ENCODE measurements around the gene GRN. TPM values are rescaled to one million over a fixed set of nuclear protein-coding genes. Genes with fewer than 3 reads are reported as not detected.
"Not testable (repeated sequence)": the region's sequence is repeated elsewhere in the genome, so short reads cannot be mapped to it uniquely, and the experiment has no call there.

GRN gene
- total RNA-seq, 2 experiments from 2014 or later, result 59.7 to 62.4 TPM

DNA sequence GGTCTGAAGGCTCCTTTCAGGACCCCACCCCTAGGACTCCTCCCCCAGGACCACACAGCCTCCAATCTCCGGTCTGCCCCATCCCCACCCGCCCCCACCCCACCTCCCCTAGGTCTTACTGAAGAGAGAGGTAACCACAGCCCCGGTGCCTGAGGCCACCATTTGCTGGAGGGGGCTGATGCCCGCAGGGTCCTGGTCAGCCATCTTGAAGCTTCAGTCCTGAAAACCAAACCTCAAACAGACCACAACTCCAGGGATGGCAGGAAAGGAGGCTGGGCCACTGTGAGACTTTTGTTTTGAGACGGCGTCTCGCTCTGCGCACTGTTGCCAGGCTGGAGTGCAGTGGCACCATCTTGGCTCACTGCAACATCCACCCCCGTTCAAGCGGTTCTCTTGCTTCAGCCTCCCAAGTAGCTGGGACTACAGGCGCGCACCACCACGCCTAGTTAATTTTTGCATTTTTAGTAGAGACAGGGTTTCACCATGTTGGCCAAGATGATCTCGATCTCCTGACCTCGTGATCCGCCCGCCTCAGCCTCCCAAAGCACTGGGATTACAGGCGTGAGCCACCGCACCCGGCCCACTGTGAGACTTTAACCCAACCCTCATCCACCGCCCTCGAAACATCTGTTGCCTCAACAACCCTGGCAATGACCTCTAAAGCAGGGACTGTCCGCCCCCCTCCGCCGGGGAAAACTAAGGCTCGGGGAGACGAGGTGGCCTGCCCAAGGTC is 21.6 kb upstream of the GRN start:
- H3K27ac Mint-ChIP-seq, result no peak overlapping the region
- no peaks in the 10 kb centered on the region for H3K27me3 Mint-ChIP-seq
- DNase-seq, result no peak
- ChIA-PET POLR2A (interaction anchor here (0.6 to 2.0 kb wide), 4 partner anchors 8 to 113 kb away, joined by 3 to 9 read pairs (median 4); partner anchors contain the start of gene GRN), CTCF (interaction anchor here (0.5 to 1.9 kb wide), 5 partner anchors 15 to 257 kb away, joined by 3 to 15 read pairs (median 3); partner anchors contain the start of genes GRN, HDAC5, LSM12 and RUNDC3A)
- peaks cover 21% of the 10 kb centered on the region for H3K4me1 Mint-ChIP-seq (ENCODE audit: low read depth)
- intact Hi-C loops (cut with micrococcal nuclease), result loop anchor here (1.0 to 2.0 kb wide), 3 partner anchors 15 to 182 kb away; partner anchors contain the start of genes HROB and RUNDC3A
- no peaks in the 10 kb centered on the region for H3K9me3 Mint-ChIP-seq
- peaks cover 16% of the 10 kb centered on the region for H3K36me3 Mint-ChIP-seq
- H3K4me3 Mint-ChIP-seq, result peak overlapping the region; percentile 81

GRCh38 chr17:44324092-44324570 is 21.0 kb upstream of the GRN start:
- H3K27me3 Mint-ChIP-seq, result no peaks in the 10 kb centered on the region
- CTCF ChIA-PET, result interaction anchor here (0.5 to 1.9 kb wide), 5 partner anchors 16 to 258 kb away, joined by 3 to 15 read pairs (median 3); partner anchors contain the start of genes HDAC5, LSM12 and RUNDC3A
- H3K27ac Mint-ChIP-seq, result peak overlapping the region; percentile 51
- intact Hi-C loops (cut with micrococcal nuclease), result loop anchor here (1.0 to 2.0 kb wide), 3 partner anchors 15 to 183 kb away; partner anchors contain the start of genes HROB and RUNDC3A
- POLR2A ChIA-PET, result interaction anchor here (0.6 to 2.5 kb wide), 6 partner anchors 8 to 114 kb away, joined by 3 to 9 read pairs (median 4); partner anchors contain the start of gene GRN
- H3K4me1 Mint-ChIP-seq (ENCODE audit: low read depth), result peaks cover 21% of the 10 kb centered on the region
- peak; percentile 27 for DNase-seq
- peaks cover 16% of the 10 kb centered on the region for H3K36me3 Mint-ChIP-seq
- H3K9me3 Mint-ChIP-seq, result no peaks in the 10 kb centered on the region
- peak overlapping the region; percentile 81 for H3K4me3 Mint-ChIP-seq

DNA sequence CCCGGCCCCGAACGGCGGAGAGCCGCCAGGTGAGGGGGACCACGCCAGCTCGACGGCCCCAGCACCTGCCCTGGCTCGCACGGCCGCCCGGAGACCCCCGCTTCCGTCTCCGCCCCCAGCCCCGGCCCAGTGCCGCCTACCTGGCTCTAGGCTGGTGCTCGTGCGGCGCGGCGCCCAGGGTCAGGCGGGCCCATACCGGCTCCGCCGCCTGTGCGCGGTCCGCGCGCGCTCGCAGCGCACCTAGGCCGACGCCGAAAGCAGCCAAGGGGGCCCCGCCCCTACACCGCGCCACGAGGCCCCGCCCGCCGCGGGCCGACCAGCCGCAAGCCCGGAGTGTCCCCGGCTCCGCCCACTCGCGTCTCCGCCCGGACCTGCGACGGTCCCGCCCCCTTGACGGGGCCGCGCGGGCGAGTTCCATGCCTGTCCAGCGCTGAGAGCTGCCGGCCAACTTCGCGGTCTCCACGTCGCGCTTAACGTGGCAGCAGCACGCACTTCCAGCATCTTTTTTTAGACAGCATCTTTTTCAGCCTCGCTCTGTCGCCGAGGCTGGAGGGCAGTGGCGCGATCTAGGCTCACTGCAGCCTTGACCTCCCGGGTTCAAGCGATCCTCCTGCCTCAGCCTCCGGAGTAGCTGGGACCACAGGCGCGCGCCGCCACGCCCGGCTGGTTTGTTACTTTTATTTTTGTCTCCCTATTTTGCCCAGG is 20.4 kb upstream of the GRN start, which contains the start of gene SLC25A39:
Gene SLC25A39, minus strand, starts transcription at position 253 of the 705 bp plus-strand sequence. CDS start 1,261 bp downstream, outside the sequence.
- POLR2A ChIA-PET, result interaction anchor here (0.6 to 2.5 kb wide), 7 partner anchors 9 to 115 kb away, joined by 3 to 9 read pairs (median 4); partner anchors contain the start of gene GRN
- Mint-ChIP-seq H3K36me3 (peaks cover 11% of the 10 kb centered on the region), H3K27ac (peak within 1 kb of the TSS; percentile 94), H3K4me3 (peak within 1 kb of the TSS; percentile 89), H3K4me1 (ENCODE audit: low read depth) (peaks cover 21% of the 10 kb centered on the region), H3K9me3 (no peaks in the 10 kb centered on the region), H3K27me3 (no peaks in the 10 kb centered on the region)
- peak; percentile 96 for DNase-seq
- intact Hi-C loops (cut with micrococcal nuclease), result loop anchor here (1.0 to 5.0 kb wide), 5 partner anchors 16 to 317 kb away; partner anchors contain the start of genes HROB and RUNDC3A
- CTCF ChIA-PET, result interaction anchor here (0.5 to 1.9 kb wide), 6 partner anchors 16 to 259 kb away, joined by 3 to 15 read pairs (median 4); partner anchors contain the start of genes GRN, HDAC5, LSM12 and RUNDC3A

DNA sequence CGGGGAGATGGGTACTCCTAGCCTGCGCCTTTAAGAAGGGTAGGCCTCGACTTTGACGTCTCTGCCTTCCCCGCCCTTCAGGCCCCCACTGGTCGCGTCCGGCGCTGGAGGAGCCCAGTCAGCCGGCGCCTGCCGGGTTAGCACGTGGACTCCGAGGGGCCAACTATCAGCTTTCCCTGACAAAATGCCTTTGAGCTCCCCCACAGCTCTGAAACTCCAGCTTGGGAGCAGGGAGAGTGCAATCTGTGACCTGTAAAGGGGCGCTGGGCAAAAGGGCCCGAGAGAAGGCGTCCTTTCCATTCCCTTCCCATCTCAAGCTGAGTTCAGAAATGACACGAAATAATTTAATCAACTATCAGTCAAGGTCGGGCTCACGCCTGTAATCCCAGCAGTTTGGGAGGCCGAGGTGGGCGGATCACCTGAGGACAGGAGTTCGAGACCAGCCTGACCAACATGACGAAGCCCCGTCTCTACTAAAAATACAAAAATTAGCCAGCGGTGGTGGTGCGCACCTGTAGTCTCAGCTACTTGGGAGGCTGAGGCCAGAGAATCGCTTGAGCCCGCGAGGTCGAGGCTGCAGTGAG is 18.1 kb upstream of the GRN start:
- no peaks in the 10 kb centered on the region for H3K27me3 Mint-ChIP-seq
- CTCF ChIA-PET, result interaction anchor here (0.6 to 2.1 kb wide), 11 partner anchors 10 to 203 kb away, joined by 3 to 27 read pairs (median 4); partner anchors contain the start of genes FAM171A2, GRN, HDAC5 and TMUB2
- H3K27ac Mint-ChIP-seq, result peak overlapping the region; percentile 75
- POLR2A ChIA-PET, result interaction anchor here (0.7 to 2.2 kb wide), 4 partner anchors 18 to 117 kb away, joined by 3 to 7 read pairs (median 4); partner anchors contain the start of gene UBTF
- no peaks in the 10 kb centered on the region for H3K9me3 Mint-ChIP-seq
- peaks cover 26% of the 10 kb centered on the region for H3K4me1 Mint-ChIP-seq (ENCODE audit: low read depth)
- DNase-seq, result peak; percentile 96
- peaks cover 4% of the 10 kb centered on the region for H3K36me3 Mint-ChIP-seq
- peak overlapping the region; percentile 67 for H3K4me3 Mint-ChIP-seq
- intact Hi-C loops (cut with micrococcal nuclease), result loop anchor here (5.0 kb wide), 1 partner anchor 320 kb away; no protein-coding TSS in a partner anchor

DNA sequence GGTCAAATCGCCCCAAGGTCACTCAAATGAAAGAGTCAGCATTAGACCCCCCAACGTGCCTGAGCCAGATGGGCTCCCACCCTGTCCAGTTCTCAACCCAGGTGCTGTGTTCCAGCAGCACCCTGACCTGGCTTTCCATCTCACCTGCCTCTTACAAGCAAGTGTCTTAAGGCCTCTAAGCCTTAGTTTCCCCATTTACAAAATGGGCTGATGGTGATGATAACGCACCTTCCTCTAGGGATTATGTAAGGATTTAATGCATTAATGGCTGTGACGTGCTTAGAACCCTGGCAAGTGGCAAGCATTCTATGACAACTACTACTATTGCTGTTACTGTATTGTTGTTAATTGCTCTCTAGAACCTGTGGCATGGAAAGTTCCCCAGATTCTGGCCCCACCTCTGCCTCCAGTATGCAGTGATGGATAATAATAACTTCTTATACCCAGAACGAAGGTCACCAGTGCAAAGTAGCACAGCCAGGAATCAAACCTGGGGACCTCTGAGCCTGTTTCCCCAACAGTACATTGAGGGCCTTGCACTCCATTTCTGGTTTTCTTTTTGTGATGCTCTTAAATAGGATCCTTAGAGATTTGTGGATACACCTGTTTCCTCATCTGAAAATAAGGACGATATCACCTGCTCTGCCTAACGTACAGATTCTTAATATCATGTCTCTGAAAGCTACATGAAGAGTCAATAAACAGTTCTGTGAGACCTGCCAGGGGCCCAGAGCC is 17.2 kb upstream of the GRN start:
- Mint-ChIP-seq H3K4me3 (no peak overlapping the region), H3K4me1 (ENCODE audit: low read depth) (peaks cover 24% of the 10 kb centered on the region), H3K9me3 (no peaks in the 10 kb centered on the region), H3K36me3 (peaks cover 1% of the 10 kb centered on the region), H3K27ac (peak overlapping the region; percentile 13), H3K27me3 (no peaks in the 10 kb centered on the region)
- intact Hi-C loops (cut with micrococcal nuclease), result loop anchor here (5.0 kb wide), 1 partner anchor 321 kb away; no protein-coding TSS in a partner anchor
- CTCF ChIA-PET, result interaction anchor here (1.2 to 2.1 kb wide), 6 partner anchors 18 to 124 kb away, joined by 4 to 27 read pairs (median 8); partner anchors contain the start of gene FAM171A2
- DNase-seq, result no peak
- POLR2A ChIA-PET, result interaction anchor here (1.2 to 2.2 kb wide), 2 partner anchors 17 to 106 kb away, joined by 3 to 7 read pairs; no protein-coding TSS in a partner anchor

- not testable (repeated sequence) for DNase-seq, H3K36me3 Mint-ChIP-seq, H3K4me3 Mint-ChIP-seq, H3K9me3 Mint-ChIP-seq, H3K27ac Mint-ChIP-seq, H3K27me3 Mint-ChIP-seq
- ChIA-PET POLR2A (interaction anchor here (1.5 kb wide), 1 partner anchor 15 kb away, joined by 3 read pairs; the partner anchor contains the start of gene GRN), CTCF (interaction anchor here (0.7 to 5.4 kb wide), 8 partner anchors 16 to 193 kb away, joined by 3 to 69 read pairs (median 12); partner anchors contain the start of genes FAM171A2 and GRN)
- intact Hi-C loops (cut with micrococcal nuclease), result loop anchor here (5.0 kb wide), 1 partner anchor 322 kb away; no protein-coding TSS in a partner anchor
- H3K4me1 Mint-ChIP-seq (ENCODE audit: low read depth), result peaks cover 16% of the 10 kb centered on the region
These were observed 15.6 kb upstream of the GRN start for GRCh38 chr17:44329516-44329915.

DNA sequence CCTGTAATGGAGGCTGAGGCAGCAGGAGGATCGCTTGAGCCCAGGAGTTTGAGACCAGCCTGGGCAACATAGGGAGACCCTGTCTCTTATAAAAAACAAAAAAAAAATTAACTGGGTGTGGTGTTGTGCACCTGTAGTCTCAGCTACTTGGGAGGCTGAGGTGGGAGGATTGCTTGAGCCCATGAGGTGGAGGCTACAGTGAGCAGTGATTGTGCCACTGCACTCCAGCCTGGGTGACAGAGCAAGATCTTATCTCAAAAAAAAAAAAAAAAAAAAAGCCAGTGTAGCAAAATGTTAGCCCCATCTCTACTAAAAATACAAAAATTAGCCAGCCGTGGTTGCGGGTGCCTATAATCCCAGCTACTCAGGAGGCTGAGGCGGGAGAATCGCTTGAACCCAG is 14.8 kb upstream of the GRN start:
- H3K27ac Mint-ChIP-seq, H3K9me3 Mint-ChIP-seq, H3K4me3 Mint-ChIP-seq, DNase-seq, H3K27me3 Mint-ChIP-seq, H3K36me3 Mint-ChIP-seq: not testable (repeated sequence)
- POLR2A ChIA-PET, result interaction anchor here (0.7 to 1.5 kb wide), 3 partner anchors 15 to 120 kb away, joined by 3 to 6 read pairs (median 3); partner anchors contain the start of gene GRN
- CTCF ChIA-PET, result interaction anchor here (0.7 to 5.4 kb wide), 24 partner anchors 9 to 386 kb away, joined by 3 to 69 read pairs (median 7); partner anchors contain the start of genes FAM171A2, GRN, RUNDC3A and TMUB2
- H3K4me1 Mint-ChIP-seq (ENCODE audit: low read depth), result peaks cover 16% of the 10 kb centered on the region
- intact Hi-C loops (cut with micrococcal nuclease), result loop anchor here (2.0 to 5.0 kb wide), 2 partner anchors 15 to 208 kb away; partner anchors contain the start of genes GRN and HDAC5

DNA sequence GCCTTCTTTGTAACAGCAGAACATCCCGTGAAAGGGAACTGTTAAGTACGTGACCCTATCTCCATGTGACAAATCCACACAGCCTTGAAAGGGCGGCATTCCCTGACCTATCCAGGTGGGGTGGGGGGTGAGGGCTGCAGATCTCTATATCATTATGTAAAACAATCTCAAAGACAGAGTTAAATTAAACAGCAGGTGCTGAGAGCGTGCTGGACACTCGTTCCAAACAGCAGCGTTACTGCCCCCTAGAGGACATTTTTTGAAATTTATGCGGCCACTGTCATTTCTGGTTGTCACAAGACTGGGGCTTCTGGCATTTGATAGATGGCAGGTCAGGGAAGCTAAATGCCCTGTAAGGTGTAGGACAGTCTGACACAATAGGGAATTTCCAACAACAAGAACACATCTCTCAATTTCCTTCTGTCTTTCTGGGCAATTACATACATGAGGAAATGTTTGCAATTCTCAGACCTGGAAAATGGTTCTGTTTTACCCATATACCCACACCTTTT is 13.8 kb upstream of the GRN start:
- H3K36me3 Mint-ChIP-seq, result no peaks in the 10 kb centered on the region
- ChIA-PET CTCF (interaction anchor here (0.6 to 5.4 kb wide), 37 partner anchors 9 to 387 kb away, joined by 3 to 69 read pairs (median 4); partner anchors contain the start of genes FAM171A2, GRN, RUNDC3A and TMUB2), POLR2A (interaction anchor here (0.7 to 1.5 kb wide), 3 partner anchors 14 to 121 kb away, joined by 3 to 6 read pairs (median 3); partner anchors contain the start of gene GRN)
- peak; percentile 80 for DNase-seq
- no peaks in the 10 kb centered on the region for H3K9me3 Mint-ChIP-seq
- intact Hi-C loops (cut with micrococcal nuclease), result loop anchor here (1.0 to 5.0 kb wide), 3 partner anchors 13 to 209 kb away; partner anchors contain the start of genes GRN and HDAC5
- no peak overlapping the region for H3K4me3 Mint-ChIP-seq
- H3K4me1 Mint-ChIP-seq (ENCODE audit: low read depth), result peaks cover 12% of the 10 kb centered on the region
- no peaks in the 10 kb centered on the region for H3K27me3 Mint-ChIP-seq
- peak overlapping the region; percentile 38 for H3K27ac Mint-ChIP-seq

- ChIA-PET POLR2A (interaction anchor here (0.6 kb wide), 1 partner anchor 112 kb away, joined by 3 read pairs; no protein-coding TSS in a partner anchor), CTCF (interaction anchor here (1.8 to 5.4 kb wide), 5 partner anchors 12 to 123 kb away, joined by 5 to 69 read pairs (median 10); partner anchors contain the start of gene GRN)
- intact Hi-C loops (cut with micrococcal nuclease), result loop anchor here (5.0 kb wide), 1 partner anchor 211 kb away; the partner anchor contains the start of gene HDAC5
- Mint-ChIP-seq H3K27me3 (no peaks in the 10 kb centered on the region), H3K36me3 (no peaks in the 10 kb centered on the region), H3K4me1 (ENCODE audit: low read depth) (peaks cover 6% of the 10 kb centered on the region), H3K9me3 (no peaks in the 10 kb centered on the region), H3K27ac (no peak overlapping the region), H3K4me3 (no peak overlapping the region)
- DNase-seq, result no peak
These were observed 11.7 kb upstream of the GRN start for GRCh38 chr17:44333371-44333770.
